NCI-H1694 (cell line): ENCODE results near the gene OR4D2.
"Not testable (repeated sequence)": the region's sequence is repeated elsewhere in the genome, so short reads cannot be mapped to it uniquely, and the experiment has no call there.

Source experiments
- DNase-seq: peaks from one replicate; lab custom pipeline; 2025; lab: John Stamatoyannopoulos, UW

The OR4D2 gene

GRCh38 chr17:58166682-58167081 is at the start of gene OR4D2:
TSS of gene OR4D2 (plus strand) at chr17:58166982. CDS start at chr17:58169656, 2,674 bp downstream.
- no peak for DNase-seq

- DNase-seq: no peak
Measured at GRCh38 chr17:58117382-58117781, 49.4 kb upstream of the OR4D2 start.

- no peak for DNase-seq
Measured at GRCh38 chr17:58119491-58119890, 47.3 kb upstream of the OR4D2 start.

GRCh38 chr17:58120195-58120822 is 46.5 kb upstream of the OR4D2 start:
- DNase-seq: no peak

- peak; percentile 16 for DNase-seq
Measured at GRCh38 chr17:58121925-58122324, 44.9 kb upstream of the OR4D2 start.

GRCh38 chr17:58127846-58128245 is 38.9 kb upstream of the OR4D2 start:
- no peak for DNase-seq

GRCh38 chr17:58132697-58133096 is 34.1 kb upstream of the OR4D2 start:
- DNase-seq: not testable (repeated sequence)

GRCh38 chr17:58136669-58137279 is 30.0 kb upstream of the OR4D2 start:
- no peak for DNase-seq

- DNase-seq: no peak
Measured at GRCh38 chr17:58141505-58141904, 25.3 kb upstream of the OR4D2 start.

GRCh38 chr17:58143335-58143734 is 23.4 kb upstream of the OR4D2 start:
- not testable (repeated sequence) for DNase-seq

- no peak for DNase-seq
Measured at GRCh38 chr17:58144801-58145200, 22.0 kb upstream of the OR4D2 start.

- no peak for DNase-seq
Measured at GRCh38 chr17:58147930-58148434, 18.8 kb upstream of the OR4D2 start, which contains the start of gene OR4D1. TSS of gene OR4D1 (plus strand) at chr17:58148384. CDS start at chr17:58155154, 6,770 bp downstream.

GRCh38 chr17:58148609-58149008 is 18.2 kb upstream of the OR4D2 start:
- DNase-seq: no peak

- no peak for DNase-seq
Measured at GRCh38 chr17:58150394-58150793, 16.4 kb upstream of the OR4D2 start.

GRCh38 chr17:58153046-58153445 is 13.7 kb upstream of the OR4D2 start:
- DNase-seq: no peak

- DNase-seq: no peak
Measured at GRCh38 chr17:58153671-58154070, 13.1 kb upstream of the OR4D2 start.

GRCh38 chr17:58156839-58157803 is 9.7 kb upstream of the OR4D2 start:
- DNase-seq: no peak

- no peak for DNase-seq
Measured at GRCh38 chr17:58158181-58158580, 8.6 kb upstream of the OR4D2 start.

GRCh38 chr17:58161566-58161965 is 5.2 kb upstream of the OR4D2 start:
- DNase-seq: no peak

GRCh38 chr17:58165981-58166380 is 801 bp upstream of the OR4D2 start:
- no peak for DNase-seq

- DNase-seq: no peak
Measured at GRCh38 chr17:58170622-58171021, 3.8 kb downstream of the OR4D2 start.

- DNase-seq: peak; percentile 49
Measured at GRCh38 chr17:58172369-58173071, 5.7 kb downstream of the OR4D2 start.
